ENCODE data around the gene EPRS1. TPM values are rescaled to one million over a fixed set of nuclear protein-coding genes. Genes with fewer than 3 reads are reported as not detected.
A peak's percentile ranks its signal among the peaks of the same experiment; 100 is the strongest.
"Not testable (repeated sequence)": the region's sequence is repeated elsewhere in the genome, so short reads cannot be mapped to it uniquely, and the experiment has no call there.

The EPRS1 gene
- total RNA-seq, result 100 to 1,000 TPM; 100 to 144 TPM

DNA sequence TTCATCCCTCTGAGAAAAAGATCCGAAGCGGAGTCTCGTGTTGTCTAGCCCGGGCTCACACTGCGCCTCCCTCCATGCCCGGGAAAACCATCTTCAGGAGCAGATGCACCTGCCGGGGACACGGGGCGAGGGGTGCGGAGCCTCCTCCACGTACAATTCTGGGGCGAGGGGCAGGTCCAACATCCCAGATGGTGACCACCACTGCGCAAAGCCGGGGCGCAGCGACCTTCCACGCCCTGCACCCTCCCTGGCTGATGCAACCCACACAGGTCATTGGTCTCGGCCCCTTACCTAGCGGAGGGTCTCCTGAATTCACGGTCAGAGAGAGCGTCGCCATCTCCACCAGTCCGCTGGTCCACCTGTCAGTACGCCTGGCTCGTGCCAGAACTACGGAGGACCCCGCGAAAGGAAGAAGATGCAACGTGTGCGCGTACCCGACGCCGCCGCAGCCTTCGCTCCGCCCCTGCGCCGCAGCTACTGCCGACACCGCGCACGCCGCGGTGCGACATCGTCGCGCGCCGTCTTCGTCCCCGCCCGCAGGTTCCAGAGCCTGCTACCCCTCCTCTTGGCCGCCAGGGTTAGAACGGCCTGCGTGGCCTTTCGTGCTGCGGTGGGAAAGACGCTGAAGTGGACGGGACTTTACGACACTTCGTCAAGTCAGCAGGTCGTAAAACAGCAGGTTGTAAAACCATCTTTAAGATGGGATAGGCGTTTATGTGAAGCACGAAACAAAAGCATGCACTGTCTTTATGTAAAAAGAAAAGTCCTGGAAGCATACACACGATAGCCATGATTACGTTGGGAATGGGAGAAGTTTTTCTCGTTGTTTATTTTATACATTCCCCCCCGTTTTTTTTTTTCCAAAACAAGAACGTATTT is at the start of gene EPRS1:
EPRS1 (minus strand) TSS at position 454 of the 879 bp plus-strand sequence; CDS start at position 337, 117 bp downstream.
- Mint-ChIP-seq H3K27ac (peak within 1 kb of the TSS; percentile 96), H3K9me3 (ENCODE audit: low read depth) (no peaks in the 10 kb centered on the region), H3K36me3 (peaks cover 9% of the 10 kb centered on the region), H3K4me1 (peaks cover 40% of the 10 kb centered on the region), H3K4me3 (peak within 1 kb of the TSS; percentile 99), H3K27me3 (no peaks in the 10 kb centered on the region)
- CTCF ChIA-PET, result interaction anchor here (0.8 to 1.2 kb wide), 2 partner anchors 43 to 78 kb away, joined by 4 read pairs; partner anchors contain the start of gene BPNT1
- ATAC-seq (peak; percentile 97), DNase-seq (peak; percentile 97)

DNA sequence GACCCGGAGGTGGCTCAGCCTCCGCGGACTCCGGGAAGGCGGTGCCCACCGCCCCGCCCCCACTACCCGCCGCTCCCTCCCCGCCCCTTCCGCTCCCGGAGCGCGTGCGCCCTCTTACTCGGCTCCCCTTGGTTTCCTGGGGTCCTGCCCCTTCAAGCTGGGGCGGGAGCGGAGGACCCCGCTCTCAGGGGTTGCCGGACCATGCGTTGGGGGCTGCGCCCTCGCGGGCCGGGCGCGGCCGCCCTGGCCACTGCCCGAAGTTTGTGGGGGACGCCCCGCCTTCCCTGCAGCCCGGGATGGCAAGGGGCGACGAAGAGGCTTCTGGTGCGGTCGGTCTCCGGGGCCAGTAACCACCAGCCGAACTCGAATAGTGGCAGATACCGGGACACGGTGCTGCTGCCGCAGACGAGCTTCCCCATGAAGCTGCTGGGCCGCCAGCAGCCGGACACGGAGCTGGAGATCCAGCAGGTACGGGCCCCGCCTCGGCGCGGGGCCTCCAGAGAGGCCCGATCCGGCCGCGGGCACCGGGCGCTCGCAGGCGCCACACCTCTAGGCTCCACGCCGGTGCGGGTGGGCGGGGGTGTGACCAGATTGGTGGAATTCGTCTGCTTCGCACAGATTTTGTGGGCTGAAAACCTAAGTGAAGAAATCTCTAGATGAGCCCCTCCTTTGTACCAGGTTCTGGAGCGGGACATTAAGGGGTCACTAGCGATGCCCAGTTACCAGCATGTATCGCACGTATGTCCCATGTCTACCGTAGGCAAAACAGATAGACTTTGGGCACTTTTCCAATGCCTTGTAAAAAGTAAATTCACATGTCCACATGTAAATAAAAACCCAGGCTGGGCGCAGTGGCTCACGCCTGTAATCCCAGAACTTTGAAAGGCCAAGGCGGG is 48.0 kb upstream of the EPRS1 start, which contains the start of gene IARS2:
IARS2 (plus strand) TSS at position 117 of the 896 bp plus-strand sequence; CDS start at position 202, 85 bp downstream.
- Mint-ChIP-seq H3K27ac (peak within 1 kb of the TSS; percentile 78), H3K36me3 (peaks cover 21% of the 10 kb centered on the region), H3K4me1 (peaks cover 31% of the 10 kb centered on the region), H3K4me3 (peak within 1 kb of the TSS; percentile 77), H3K9me3 (ENCODE audit: low read depth) (no peaks in the 10 kb centered on the region), H3K27me3 (no peaks in the 10 kb centered on the region)
- ATAC-seq (peak; percentile 79), DNase-seq (peak; percentile 94)
- CTCF ChIA-PET, result no interaction called here

DNA sequence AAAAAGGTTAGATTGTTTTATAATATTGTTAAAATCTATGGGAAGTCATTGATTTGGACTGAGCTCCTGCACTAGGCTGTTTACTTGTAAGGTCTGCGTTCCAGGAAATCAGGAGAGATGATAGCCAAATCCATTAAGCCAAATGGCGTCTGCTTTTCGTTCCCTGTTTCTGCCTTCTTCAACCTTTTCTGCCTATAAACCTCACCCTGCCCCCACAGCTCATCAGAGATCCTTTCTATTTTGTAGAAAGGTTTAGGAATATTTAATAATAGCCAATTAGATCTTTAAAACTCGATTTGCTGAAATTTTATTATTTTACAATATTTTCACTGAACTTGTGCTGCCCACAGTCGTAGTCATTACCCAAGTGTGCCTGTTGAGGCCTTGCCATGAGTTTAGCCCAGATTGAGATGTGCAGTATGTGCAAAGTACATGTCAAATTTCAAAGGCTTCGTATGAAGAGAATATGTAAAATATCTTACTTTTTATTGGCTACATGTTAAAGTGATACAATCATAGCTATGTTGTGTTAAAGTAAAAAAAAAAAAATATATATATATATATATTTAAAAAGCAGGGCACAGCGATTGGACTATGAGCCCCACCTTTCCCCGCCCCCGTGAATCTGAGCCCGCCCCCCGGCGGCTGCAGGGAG is 47.2 kb upstream of the EPRS1 start:
- no peaks in the 10 kb centered on the region for H3K27me3 Mint-ChIP-seq
- CTCF ChIA-PET, result no interaction called here
- peaks cover 20% of the 10 kb centered on the region for H3K36me3 Mint-ChIP-seq
- ATAC-seq (no peak), DNase-seq (no peak)
- H3K9me3 Mint-ChIP-seq (ENCODE audit: low read depth), result no peaks in the 10 kb centered on the region
- H3K4me1 Mint-ChIP-seq, result peaks cover 31% of the 10 kb centered on the region
- H3K27ac Mint-ChIP-seq, result no peak overlapping the region
- H3K4me3 Mint-ChIP-seq, result no peak overlapping the region

DNA sequence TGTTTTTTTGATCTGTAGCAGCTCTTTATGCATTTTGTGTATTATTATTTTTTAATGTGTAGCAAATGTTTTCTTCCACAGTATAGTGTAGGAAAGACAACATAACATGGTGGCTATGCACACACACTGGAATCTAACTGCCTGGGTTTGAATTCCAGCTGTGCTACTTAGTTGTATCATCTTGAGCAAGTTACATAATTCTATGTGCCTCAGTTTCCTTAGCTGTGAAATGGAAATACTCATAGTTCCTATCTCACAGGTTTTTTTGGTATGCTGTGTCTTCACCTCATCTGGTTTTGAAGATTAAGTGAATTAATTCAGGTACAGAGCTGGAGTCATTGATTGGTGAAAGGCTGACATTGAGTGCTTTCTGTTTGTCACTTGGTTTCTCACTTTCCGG is 46.4 kb upstream of the EPRS1 start:
- Mint-ChIP-seq H3K36me3 (peaks cover 16% of the 10 kb centered on the region), H3K4me3 (no peak overlapping the region), H3K4me1 (peaks cover 29% of the 10 kb centered on the region), H3K9me3 (ENCODE audit: low read depth) (no peaks in the 10 kb centered on the region), H3K27ac (no peak overlapping the region), H3K27me3 (no peaks in the 10 kb centered on the region)
- ATAC-seq (no peak), DNase-seq (no peak)
- CTCF ChIA-PET, result interaction anchor here (1.3 kb wide), 1 partner anchor 20 kb away, joined by 5 read pairs; no protein-coding TSS in a partner anchor

DNA sequence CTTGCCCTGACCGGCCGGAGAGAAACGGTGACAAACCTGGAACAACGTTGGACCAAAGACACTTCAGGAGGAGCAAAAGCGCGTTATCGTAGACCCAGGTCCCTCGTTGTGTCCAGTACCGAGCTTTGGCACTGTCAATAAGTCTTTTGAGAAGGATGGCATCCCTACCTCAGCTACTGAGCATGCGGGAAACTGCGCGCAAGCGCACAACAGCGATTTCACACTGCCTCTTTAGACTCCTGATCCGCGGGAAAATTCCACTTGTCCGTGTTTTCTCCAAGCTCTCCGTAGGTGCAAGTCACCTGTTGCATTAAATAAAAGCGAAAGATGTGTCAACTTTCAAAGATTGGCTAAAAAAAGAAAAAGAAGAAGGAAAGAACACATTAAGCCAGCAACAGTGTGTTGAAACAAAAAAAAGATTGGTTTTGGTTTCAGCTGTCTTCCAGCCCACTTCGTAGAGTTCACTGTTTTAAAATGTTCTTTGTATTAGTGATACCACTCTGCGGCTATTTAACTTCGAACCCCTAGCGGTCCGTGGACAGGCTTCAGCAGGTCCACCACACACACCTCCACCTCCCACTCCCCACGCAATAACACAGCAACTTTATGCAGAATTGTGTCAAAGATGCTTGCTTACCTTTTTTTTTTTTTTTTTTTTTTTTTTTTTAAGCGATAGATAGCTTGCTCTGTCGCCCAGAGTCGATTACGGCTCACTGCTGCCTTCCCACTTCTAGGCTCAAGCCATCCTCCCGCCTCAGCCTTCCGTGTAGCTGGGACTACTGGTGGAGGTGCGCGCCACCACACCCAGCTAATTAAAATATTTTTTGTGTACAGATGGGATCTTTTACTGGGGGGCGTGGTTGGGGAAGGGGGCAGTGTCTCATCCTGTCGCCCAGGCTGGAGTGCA is 43.6 kb upstream of the EPRS1 start, which contains the start of gene BPNT1:
BPNT1 (minus strand) TSS at position 139 of the 907 bp plus-strand sequence. CDS start 9,942 bp downstream, outside the sequence.
- Mint-ChIP-seq H3K36me3 (no peaks in the 10 kb centered on the region), H3K27me3 (no peaks in the 10 kb centered on the region), H3K4me1 (peaks cover 16% of the 10 kb centered on the region), H3K27ac (peak within 1 kb of the TSS; percentile 85), H3K4me3 (peak within 1 kb of the TSS; percentile 84), H3K9me3 (ENCODE audit: low read depth) (no peaks in the 10 kb centered on the region)
- CTCF ChIA-PET, result interaction anchor here (0.5 to 2.3 kb wide), 9 partner anchors 18 to 187 kb away, joined by 3 to 9 read pairs (median 3); partner anchors contain the start of gene EPRS1
- ATAC-seq, result peak; percentile 77
- DNase-seq, result peak; percentile 98

DNA sequence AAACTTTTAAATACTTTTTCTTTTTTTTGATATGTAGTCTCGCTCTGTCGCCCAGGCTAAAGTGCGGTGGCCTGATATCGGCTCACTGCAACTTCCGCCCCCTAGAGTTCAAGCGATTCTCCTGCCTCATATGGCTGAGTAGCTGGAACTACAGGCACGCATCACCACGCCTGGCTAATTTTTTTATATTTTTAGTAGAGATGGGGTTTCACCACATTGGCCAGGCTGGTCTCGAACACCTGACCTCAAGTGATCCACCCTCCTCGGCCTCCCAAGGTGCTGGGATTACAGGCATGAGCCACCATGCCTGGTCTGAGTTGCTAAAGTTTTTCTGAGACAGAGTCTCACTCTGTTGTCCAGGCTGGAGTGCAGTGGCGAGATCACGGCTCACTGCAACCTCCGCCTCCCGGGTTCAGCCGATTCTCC is 40.0 kb upstream of the EPRS1 start:
- H3K4me1 Mint-ChIP-seq; H3K36me3 Mint-ChIP-seq; DNase-seq; H3K9me3 Mint-ChIP-seq (ENCODE audit: low read depth); ATAC-seq; H3K27me3 Mint-ChIP-seq; CTCF ChIA-PET; H3K4me3 Mint-ChIP-seq; H3K27ac Mint-ChIP-seq: not testable (repeated sequence)

DNA sequence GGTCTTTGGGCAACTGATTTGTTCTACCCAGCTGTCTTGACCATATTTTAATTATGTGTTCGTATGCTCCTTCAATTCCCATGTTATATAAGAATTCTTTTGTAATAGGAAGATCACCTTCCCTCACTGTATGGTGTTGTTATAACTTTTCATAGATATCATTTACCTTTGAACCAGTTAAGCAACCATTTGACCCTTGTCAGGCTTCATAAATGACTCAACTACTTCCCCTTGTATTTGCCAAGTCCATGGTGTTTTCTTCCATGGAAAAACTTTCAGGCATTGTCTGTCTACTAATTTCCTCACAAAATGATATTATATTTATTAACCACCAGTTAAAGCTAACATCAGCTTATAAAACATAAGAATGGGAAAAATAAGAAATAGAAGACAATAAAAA is 38.2 kb upstream of the EPRS1 start:
- Mint-ChIP-seq H3K9me3 (ENCODE audit: low read depth) (no peaks in the 10 kb centered on the region), H3K27me3 (no peaks in the 10 kb centered on the region), H3K4me3 (no peak overlapping the region), H3K4me1 (peaks cover 4% of the 10 kb centered on the region), H3K27ac (no peak overlapping the region), H3K36me3 (peaks cover 14% of the 10 kb centered on the region)
- ATAC-seq (no peak), DNase-seq (no peak)
- CTCF ChIA-PET, result interaction anchor here (0.9 to 1.2 kb wide), 3 partner anchors 10 to 29 kb away, joined by 3 to 4 read pairs (median 3); no protein-coding TSS in a partner anchor

DNA sequence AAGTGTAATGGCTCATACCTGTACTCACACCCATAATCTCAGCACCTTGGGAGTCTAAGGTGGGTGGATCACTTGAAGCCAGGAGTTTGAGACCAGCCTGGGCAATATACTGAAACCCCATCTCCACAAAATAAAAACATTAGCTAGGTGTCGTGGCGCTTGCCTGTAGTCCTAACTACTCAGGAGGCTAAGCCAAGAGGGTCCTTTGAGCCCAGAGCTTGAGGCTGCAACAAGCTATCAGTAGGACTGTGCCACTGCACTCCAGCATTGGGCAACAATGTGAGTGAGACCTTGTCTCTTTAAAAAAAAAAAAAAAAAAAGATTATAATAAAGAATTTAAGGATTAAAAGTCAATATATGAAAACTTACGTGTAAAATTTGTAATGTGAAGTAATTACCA is 31.6 kb upstream of the EPRS1 start:
- Mint-ChIP-seq H3K4me1 (no peaks in the 10 kb centered on the region), H3K9me3 (ENCODE audit: low read depth) (no peaks in the 10 kb centered on the region), H3K27me3 (no peaks in the 10 kb centered on the region), H3K36me3 (peaks cover 20% of the 10 kb centered on the region), H3K4me3 (no peak overlapping the region), H3K27ac (no peak overlapping the region)
- DNase-seq (no peak), ATAC-seq (no peak)
- CTCF ChIA-PET, result no interaction called here

DNA sequence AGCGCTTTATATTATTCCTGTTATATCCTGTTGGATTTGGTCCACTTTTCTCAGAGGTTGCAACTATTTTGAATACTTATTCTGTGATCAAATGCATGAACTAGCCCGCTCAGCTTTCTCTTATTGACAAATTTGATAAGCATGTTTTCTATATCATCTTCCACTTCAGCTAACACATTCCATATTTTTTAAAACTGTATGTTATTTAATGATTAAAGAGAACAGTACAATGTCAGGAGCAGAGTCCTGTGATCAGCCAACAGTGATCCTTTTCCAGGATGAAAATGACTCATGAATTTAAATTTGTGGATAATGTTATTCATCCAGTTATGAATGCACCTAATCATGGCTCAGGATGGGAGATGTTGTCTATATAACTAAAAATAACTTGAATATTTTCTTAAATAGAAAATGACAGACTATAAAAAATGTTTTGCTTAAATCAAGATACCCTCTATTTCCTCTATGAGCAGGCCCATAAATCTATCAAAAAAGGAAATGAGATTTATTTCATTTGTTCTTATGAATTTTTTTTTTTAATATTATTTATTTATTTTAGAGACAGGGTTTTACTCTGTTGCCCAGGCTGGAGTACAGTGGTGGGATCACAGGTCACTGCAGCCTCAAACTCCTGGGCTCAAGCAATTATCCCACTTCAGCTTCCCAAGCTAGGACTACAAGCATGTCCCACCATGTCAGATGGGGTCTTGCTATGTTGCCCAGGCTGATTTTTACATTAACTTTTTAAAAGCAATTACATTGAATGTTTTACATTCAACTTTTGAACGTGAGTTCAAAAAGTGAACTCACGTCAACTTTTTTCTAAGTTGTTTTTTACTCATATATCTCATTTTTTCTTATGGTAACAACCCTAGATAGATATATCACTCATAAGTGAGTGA is 30.8 kb upstream of the EPRS1 start:
- DNase-seq (no peak), ATAC-seq (no peak)
- Mint-ChIP-seq H3K9me3 (ENCODE audit: low read depth) (no peaks in the 10 kb centered on the region), H3K4me3 (no peak overlapping the region), H3K4me1 (no peaks in the 10 kb centered on the region), H3K27me3 (no peaks in the 10 kb centered on the region), H3K36me3 (peaks cover 27% of the 10 kb centered on the region), H3K27ac (no peak overlapping the region)
- CTCF ChIA-PET, result interaction anchor here (1.0 kb wide), 1 partner anchor 47 kb away, joined by 3 read pairs; no protein-coding TSS in a partner anchor

DNA sequence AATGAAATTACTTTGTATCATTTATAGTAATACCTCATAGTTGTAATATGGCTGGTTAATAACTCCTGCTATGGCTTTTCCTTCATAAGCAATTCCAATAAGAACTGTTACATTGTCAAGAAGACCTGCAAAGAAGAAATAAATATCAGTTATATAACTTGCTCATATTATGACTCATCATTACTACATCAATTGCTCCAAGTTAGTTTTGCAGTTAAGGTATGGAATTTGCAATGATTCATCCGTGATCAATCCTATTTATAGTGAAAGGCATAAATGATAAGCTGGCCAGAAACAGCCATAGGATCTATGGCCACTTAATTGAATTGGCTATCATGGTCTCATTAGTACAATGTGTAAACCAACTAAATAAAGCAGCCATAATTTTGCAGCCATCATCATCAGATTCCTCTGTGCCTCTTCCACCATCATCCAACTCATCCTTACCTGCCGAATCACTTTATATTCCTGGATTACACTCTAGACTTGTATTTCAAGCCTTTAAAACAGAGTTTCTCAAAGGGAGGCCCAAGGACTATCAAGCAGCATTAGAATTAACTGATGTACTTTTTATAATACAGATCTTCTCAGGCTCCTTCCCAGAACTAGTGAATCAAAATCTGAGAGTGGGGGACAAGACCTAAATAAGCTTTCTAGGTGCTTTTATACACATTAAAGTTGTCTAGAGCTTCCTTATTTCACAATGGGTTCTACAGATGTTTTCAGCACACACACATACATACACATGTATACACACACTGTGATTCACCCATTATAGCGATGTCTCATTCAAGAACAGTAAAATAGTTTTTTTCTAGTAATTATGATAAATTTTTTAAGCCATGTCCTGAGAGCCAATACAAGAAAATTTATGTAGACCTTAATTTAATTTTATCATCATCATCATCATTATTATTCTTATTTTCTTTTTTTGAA is 21.2 kb upstream of the EPRS1 start:
- CTCF ChIA-PET, result interaction anchor here (1.6 kb wide), 1 partner anchor 10 kb away, joined by 6 read pairs; no protein-coding TSS in a partner anchor
- no peaks in the 10 kb centered on the region for H3K9me3 Mint-ChIP-seq (ENCODE audit: low read depth)
- no peak overlapping the region for H3K27ac Mint-ChIP-seq
- no peak overlapping the region for H3K4me3 Mint-ChIP-seq
- no peak for DNase-seq
- H3K36me3 Mint-ChIP-seq, result peaks cover 35% of the 10 kb centered on the region
- no peaks in the 10 kb centered on the region for H3K4me1 Mint-ChIP-seq
- H3K27me3 Mint-ChIP-seq, result no peaks in the 10 kb centered on the region
- no peak for ATAC-seq

Data from activated CD8-positive, alpha-beta memory T cell treated with anti-CD3 and anti-CD28 coated beads, Interleukin-2, amount 10 ng/mL, durations not matched to agents 7 days and 5 days (primary cell).